Measurements from ENCODE around the gene PAFAH1B2. TPM values are rescaled to one million over a fixed set of nuclear protein-coding genes. Genes with fewer than 3 reads are reported as not detected.

PAFAH1B2 gene
- 10 to 100 TPM; 30.8 to 46.3 (median 35.7) TPM for total RNA-seq
- polyA plus RNA-seq: 10 to 100 TPM; 13.0 to 25.4 (median 17.4) TPM
- long read RNA-seq, donor 1, full-length matches to known transcripts: 4 of 7 reads
- long read RNA-seq, donor 1, partial matches to known transcripts: 0 of 7 reads
- long read RNA-seq, donor 1, other reads (novel, unspliced or antisense): 3 of 7 reads
- long read RNA-seq, donor 2, full-length matches to known transcripts: 9 of 15 reads
- long read RNA-seq, donor 2, partial matches to known transcripts: 0 of 15 reads
- long read RNA-seq, donor 2, other reads (novel, unspliced or antisense): 6 of 15 reads

GRCh38 chr11:117143871-117144476 lies at the start of gene PAFAH1B2:
Gene PAFAH1B2 (plus strand): TSS chr11:117144287. CDS start chr11:117152448, 8,161 bp downstream.
- peak within 1 kb of the TSS; percentile 87 for H3K27ac ChIP-seq
- no peak for TF ChIP-seq CTCF (IDR thresholded peaks at IDR 0.05)
- H3K4me3 ChIP-seq: peak within 1 kb of the TSS; percentile 98
- WGBS, 3 donors: 0% methylated on average over 34 to 48 of the region's 48 CpGs
- peaks cover 0 to 14% of the 10 kb centered on the region in 2 donors for H3K36me3 ChIP-seq (ENCODE audit: insufficient read depth in 1 of 2, low read depth in 1 of 2)
- no peaks in the 10 kb centered on the region for H3K9me3 ChIP-seq
- no peaks in the 10 kb centered on the region for H3K27me3 ChIP-seq (ENCODE audit: insufficient read depth in 3 of 3, low read length in 2 of 3)
- intact Hi-C loops (cut with DNase I): no loop called here
- DNase-seq: peak; percentile 96 to 98
- H3K4me1 ChIP-seq: peaks cover 32% of the 10 kb centered on the region
- ATAC-seq: peak; percentile 97 to 98 (median 98)

- no peak for TF ChIP-seq CTCF (IDR thresholded peaks at IDR 0.05)
- Histone ChIP-seq H3K27me3 (ENCODE audit: insufficient read depth in 3 of 3, low read length in 2 of 3) (no peaks in the 10 kb centered on the region), H3K36me3 (ENCODE audit: insufficient read depth in 1 of 2, low read depth in 1 of 2) (no peaks in the 10 kb centered on the region), H3K4me3 (peak overlapping the region; percentile 89), H3K9me3 (no peaks in the 10 kb centered on the region), H3K4me1 (peaks cover 57% of the 10 kb centered on the region), H3K27ac (peak overlapping the region; percentile 93)
- WGBS, 3 donors: 12 to 21% (median 21%) methylated on average over 4 of the region's 4 CpGs
- no peak for DNase-seq
- intact Hi-C loops (cut with DNase I): loop anchor here in 1 of 2 donors (5.0 kb wide), 2 partner anchors 47 to 102 kb away; no protein-coding TSS in a partner anchor
- ATAC-seq: peak; percentile 37 to 70 (median 64)
Measured at GRCh38 chr11:117094776-117095175, 49.3 kb upstream of the PAFAH1B2 start.

- DNase-seq (no peak), ATAC-seq (peak in 3 of 4 donors; percentile 7 to 16 (median 14))
- H3K4me1 ChIP-seq: peaks cover 60% of the 10 kb centered on the region
- peak overlapping the region; percentile 93 for H3K27ac ChIP-seq
- intact Hi-C loops (cut with DNase I): loop anchor here in 1 of 2 donors (5.0 kb wide), 2 partner anchors 48 to 103 kb away; no protein-coding TSS in a partner anchor
- no peaks in the 10 kb centered on the region for H3K27me3 ChIP-seq (ENCODE audit: insufficient read depth in 3 of 3, low read length in 2 of 3)
- no peaks in the 10 kb centered on the region for H3K36me3 ChIP-seq (ENCODE audit: insufficient read depth in 1 of 2, low read depth in 1 of 2)
- H3K9me3 ChIP-seq: no peaks in the 10 kb centered on the region
- peak overlapping the region; percentile 89 for H3K4me3 ChIP-seq
- no peak for TF ChIP-seq CTCF (IDR thresholded peaks at IDR 0.05)
- 32 to 51% (median 39%) methylated on average over 9 of the region's 9 CpGs for WGBS, 3 donors
Measured at GRCh38 chr11:117095284-117096161, 48.6 kb upstream of the PAFAH1B2 start.

GRCh38 chr11:117096201-117096991 lies 47.7 kb upstream of the PAFAH1B2 start:
- Histone ChIP-seq H3K27ac (peak overlapping the region; percentile 93), H3K4me3 (peak overlapping the region; percentile 89), H3K27me3 (ENCODE audit: insufficient read depth in 3 of 3, low read length in 2 of 3) (no peaks in the 10 kb centered on the region), H3K4me1 (peaks cover 57% of the 10 kb centered on the region), H3K36me3 (ENCODE audit: insufficient read depth in 1 of 2, low read depth in 1 of 2) (no peaks in the 10 kb centered on the region), H3K9me3 (no peaks in the 10 kb centered on the region)
- 55 to 57% (median 57%) methylated on average over 6 of the region's 6 CpGs for WGBS, 3 donors
- intact Hi-C loops (cut with DNase I): loop anchor here in 1 of 2 donors (5.0 kb wide), 2 partner anchors 49 to 104 kb away; no protein-coding TSS in a partner anchor
- DNase-seq (no peak), ATAC-seq (no peak)
- no peak for TF ChIP-seq CTCF (IDR thresholded peaks at IDR 0.05)

Measured in psoas muscle (tissue), 8 donors.